HK-2 (cell line): ENCODE measurements around the gene ANKZF1.

ENCODE experiments used
- DNase-seq: peaks from one replicate; pipeline ENCODE4 v3.0.0-alpha.2; 2018; ENCODE audit not compliant: unreplicated experiment

The ANKZF1 gene

GRCh38 chr2:219207134-219207883, 22.3 kb upstream of the ANKZF1 start:
- DNase-seq = no peak

- DNase-seq = no peak
These were observed 21.5 kb upstream of the ANKZF1 start for GRCh38 chr2:219207884-219208740.

- DNase-seq = no peak
These were observed 20.1 kb upstream of the ANKZF1 start for GRCh38 chr2:219209236-219210195.

DNA sequence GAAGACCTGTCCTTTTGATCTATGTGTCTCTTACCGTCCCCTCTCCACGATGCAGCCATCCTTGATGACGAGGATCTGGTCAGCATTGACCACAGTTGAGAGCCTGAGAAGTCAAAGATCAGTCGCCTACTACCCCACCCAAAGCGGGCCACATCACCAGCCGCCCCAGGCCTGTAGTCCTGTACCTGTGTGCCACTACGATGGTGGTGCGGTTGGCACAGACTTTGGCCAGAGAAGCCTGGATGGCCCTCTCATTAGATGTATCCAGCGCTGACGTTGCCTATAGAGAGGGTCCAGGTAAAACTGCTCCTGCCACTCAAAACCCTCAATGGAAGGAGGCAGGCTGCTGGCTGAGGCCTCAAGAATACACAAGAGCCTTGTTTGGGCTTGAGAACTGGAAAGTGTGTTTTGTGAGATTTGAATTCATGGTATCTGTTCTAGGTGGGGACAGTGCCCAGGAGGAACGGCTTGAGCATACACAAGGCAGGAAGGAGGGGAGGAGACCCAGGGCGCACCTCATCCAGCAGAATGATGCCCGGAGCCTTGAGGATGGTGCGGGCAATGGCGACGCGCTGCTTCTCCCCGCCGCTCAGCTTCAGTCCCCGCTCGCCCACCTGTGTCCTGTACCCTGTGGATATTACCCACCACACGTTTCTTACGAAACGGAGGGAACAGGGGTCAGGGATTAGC, 19.3 kb upstream of the ANKZF1 start:
- DNase-seq = no peak

GRCh38 chr2:219210886-219211362, 18.7 kb upstream of the ANKZF1 start:
- DNase-seq = no peak

- no peak for DNase-seq
These were observed 16.6 kb upstream of the ANKZF1 start for GRCh38 chr2:219213026-219213415.

- no peak for DNase-seq
These were observed 16.0 kb upstream of the ANKZF1 start for GRCh38 chr2:219213486-219214071.

GRCh38 chr2:219214141-219214540, 15.5 kb upstream of the ANKZF1 start:
- DNase-seq = no peak

GRCh38 chr2:219214786-219215185, 14.8 kb upstream of the ANKZF1 start:
- no peak for DNase-seq

- no peak for DNase-seq
These were observed 13.6 kb upstream of the ANKZF1 start for GRCh38 chr2:219215871-219216534.

DNA sequence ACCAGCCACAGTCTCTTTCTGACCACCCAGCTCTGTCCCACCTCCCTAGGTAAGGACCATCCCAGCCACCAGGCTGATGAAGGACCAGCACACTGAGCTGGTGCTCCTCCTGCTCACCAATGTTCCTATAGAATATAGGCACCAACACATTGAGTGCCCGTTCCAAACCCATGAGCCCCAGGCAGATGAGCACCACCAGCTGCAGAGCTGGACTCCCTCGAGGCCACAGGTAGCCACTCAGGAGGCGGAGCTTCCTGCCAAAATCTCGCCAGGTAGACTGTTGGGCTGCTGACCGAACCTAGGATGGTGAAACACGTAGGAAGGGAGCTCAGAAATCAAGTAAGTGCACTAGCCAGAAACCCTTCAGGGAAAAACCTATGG, 13.1 kb upstream of the ANKZF1 start:
- no peak for DNase-seq

- DNase-seq = peak; percentile 82
These were observed 11.3 kb upstream of the ANKZF1 start for GRCh38 chr2:219218217-219218731.

DNA sequence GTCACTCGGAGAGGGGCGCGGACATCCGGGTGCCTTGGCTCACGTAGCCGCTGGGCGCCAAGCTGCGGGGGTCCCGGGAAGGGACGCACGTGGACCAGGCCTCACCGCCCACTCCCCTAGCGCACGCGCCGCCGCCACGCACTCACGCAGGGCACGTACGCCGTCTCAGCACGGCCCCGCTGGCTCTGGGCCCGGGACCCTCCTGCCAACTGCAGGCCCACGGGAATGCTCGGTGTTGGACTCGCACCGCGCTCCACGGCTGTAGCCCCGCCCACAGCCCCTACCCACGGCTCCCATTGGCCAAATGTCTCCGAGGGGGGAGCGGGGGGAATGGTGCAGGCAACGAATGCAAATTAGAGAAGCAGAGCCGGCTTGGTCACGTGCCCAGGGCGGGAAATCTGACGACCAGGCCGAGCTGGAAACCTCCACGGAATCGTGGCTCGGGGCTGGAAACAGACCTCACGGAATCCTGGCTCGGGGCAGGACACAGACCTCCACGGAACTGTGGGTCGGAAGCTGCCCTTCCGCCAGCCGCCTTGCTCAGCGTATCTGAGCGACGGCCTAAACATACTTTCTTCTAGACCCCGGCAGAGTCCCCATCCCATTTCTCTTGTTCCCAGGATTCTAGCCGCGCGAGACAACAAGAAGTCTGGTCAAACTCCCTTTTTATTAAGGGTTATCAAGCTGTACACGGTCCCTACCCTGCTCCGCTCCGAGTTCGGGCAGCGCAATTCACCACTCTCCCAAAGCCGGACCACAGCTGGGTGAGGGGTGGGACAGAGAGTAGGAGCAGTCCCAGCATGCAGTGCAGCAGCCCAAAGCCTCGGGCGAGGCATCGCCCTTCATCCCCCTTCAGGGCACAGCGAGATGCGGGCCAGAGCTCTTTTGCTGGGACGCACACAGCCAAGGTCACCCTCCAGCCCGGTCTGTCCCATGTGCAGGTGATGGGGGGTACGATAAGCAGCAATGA, 10.6 kb upstream of the ANKZF1 start, which contains the start of gene ABCB6:
ABCB6 (minus strand) TSS at position 227 of the 970 bp plus-strand sequence. CDS start 285 bp downstream, outside the sequence.
- DNase-seq = peak; percentile 95

GRCh38 chr2:219219784-219220532, 9.6 kb upstream of the ANKZF1 start:
- no peak for DNase-seq

DNA sequence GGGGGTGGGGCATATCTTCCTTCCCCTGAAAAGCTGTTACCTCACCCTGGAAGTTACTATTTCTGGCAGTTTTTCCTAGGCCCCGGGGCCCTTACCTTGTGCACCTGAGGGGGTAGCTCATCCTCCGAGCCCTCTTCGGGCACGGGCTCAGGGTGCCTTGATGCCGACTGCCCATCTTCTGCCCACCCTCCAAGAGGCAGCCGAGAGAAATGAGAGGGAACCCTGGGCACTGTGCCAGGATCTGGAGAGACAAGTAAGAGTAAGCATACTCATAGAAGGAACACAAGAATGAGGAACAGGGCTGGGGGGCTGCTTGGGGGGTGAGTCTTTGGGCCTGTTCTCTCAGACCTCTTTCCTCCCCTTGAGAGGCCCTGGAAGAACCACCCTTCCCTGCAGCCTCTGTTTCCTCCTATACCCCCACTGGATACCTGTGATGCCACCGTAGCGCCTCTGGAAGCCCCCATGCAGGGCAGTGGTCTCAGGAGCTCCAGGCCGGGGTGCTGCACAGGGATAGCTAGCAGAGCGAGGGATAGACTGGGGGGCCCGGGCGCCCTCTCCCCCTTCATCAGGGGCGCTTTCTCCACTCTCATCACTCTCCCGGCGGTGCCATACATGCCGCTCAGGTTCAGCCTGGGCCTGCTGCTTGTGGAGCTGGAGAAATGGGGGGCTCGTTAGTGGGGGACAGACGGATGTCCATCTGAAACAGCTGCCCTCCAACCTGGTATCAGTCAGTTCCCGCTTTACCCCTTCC, 8.8 kb upstream of the ANKZF1 start:
- DNase-seq = no peak

- no peak for DNase-seq
These were observed 7.6 kb upstream of the ANKZF1 start for GRCh38 chr2:219221957-219222518.
